ENCODE data around the gene ADAMTS1.

ADAMTS1 gene

GRCh38 chr21:26852423-26852822 is 7.2 kb upstream of the ADAMTS1 start:
- no peak for DNase-seq (ENCODE audit: low read depth, low spot score)
- CTCF ChIA-PET, result interaction anchor here (0.7 to 6.2 kb wide), 6 partner anchors 361 to 1892 kb away, joined by 5 to 54 read pairs (median 8); no protein-coding TSS in a partner anchor
- TF ChIP-seq, protein P1, sequence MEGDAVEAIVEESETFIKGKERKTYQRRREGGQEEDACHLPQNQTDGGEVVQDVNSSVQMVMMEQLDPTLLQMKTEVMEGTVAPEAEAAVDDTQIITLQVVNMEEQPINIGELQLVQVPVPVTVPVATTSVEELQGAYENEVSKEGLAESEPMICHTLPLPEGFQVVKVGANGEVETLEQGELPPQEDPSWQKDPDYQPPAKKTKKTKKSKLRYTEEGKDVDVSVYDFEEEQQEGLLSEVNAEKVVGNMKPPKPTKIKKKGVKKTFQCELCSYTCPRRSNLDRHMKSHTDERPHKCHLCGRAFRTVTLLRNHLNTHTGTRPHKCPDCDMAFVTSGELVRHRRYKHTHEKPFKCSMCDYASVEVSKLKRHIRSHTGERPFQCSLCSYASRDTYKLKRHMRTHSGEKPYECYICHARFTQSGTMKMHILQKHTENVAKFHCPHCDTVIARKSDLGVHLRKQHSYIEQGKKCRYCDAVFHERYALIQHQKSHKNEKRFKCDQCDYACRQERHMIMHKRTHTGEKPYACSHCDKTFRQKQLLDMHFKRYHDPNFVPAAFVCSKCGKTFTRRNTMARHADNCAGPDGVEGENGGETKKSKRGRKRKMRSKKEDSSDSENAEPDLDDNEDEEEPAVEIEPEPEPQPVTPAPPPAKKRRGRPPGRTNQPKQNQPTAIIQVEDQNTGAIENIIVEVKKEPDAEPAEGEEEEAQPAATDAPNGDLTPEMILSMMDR (IDR thresholded peaks at IDR 0.05; ENCODE audit: insufficient read depth, low read length, missing control alignments), result no peak
- no peak overlapping the region for H3K4me3 ChIP-seq (ENCODE audit: low read depth, low read length)
- POLR2A ChIA-PET, result no interaction called here

GRCh38 chr21:26851109-26851944 is 6.1 kb upstream of the ADAMTS1 start:
- ChIA-PET POLR2A (no interaction called here), CTCF (interaction anchor here (0.8 to 6.2 kb wide), 31 partner anchors 13 to 1894 kb away, joined by 3 to 57 read pairs (median 4); no protein-coding TSS in a partner anchor)
- TF ChIP-seq, protein P1 (IDR thresholded peaks at IDR 0.05; ENCODE audit: insufficient read depth, low read length, missing control alignments), result no peak
- H3K4me3 ChIP-seq (ENCODE audit: low read depth, low read length), result no peak overlapping the region
- no peak for DNase-seq (ENCODE audit: low read depth, low spot score)

DNA sequence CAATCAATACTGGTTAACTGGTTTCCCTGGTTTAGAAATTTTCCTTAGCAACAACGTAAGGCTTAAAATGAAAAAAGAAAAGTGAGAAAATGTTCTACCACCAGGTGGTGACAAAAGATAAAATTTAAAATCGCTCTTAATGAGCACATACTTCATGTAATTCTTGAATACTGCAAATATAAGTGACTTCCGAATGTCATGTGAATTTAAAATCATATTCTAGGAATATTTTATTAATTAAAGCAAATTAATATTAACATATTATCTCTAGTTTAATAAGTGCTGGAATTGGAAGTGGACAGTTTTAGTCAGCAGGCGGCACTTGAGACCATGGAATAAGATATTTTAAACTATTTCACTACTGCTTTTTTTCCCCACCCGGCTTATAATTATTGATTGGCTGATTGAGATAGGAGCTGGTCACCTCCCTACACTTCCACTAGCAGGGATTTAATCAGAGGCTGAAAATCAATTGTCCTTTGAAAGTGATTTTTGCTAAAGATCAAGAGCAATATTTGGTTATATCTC is 5.0 kb upstream of the ADAMTS1 start:
- CTCF ChIA-PET, result interaction anchor here (0.6 to 6.2 kb wide), 40 partner anchors 14 to 1895 kb away, joined by 3 to 57 read pairs (median 4); no protein-coding TSS in a partner anchor
- POLR2A ChIA-PET, result no interaction called here
- H3K4me3 ChIP-seq (ENCODE audit: low read depth, low read length), result no peak overlapping the region
- DNase-seq (ENCODE audit: low read depth, low spot score), result no peak
- TF ChIP-seq, protein P1 (IDR thresholded peaks at IDR 0.05; ENCODE audit: insufficient read depth, low read length, missing control alignments), result peak; percentile 29

- TF ChIP-seq, protein P1 (IDR thresholded peaks at IDR 0.05; ENCODE audit: insufficient read depth, low read length, missing control alignments), result peak; percentile 43
- POLR2A ChIA-PET, result no interaction called here
- no peak overlapping the region for H3K4me3 ChIP-seq (ENCODE audit: low read depth, low read length)
- CTCF ChIA-PET, result interaction anchor here (0.7 to 6.9 kb wide), 23 partner anchors 54 to 1932 kb away, joined by 3 to 106 read pairs (median 6); no protein-coding TSS in a partner anchor
- DNase-seq (ENCODE audit: low read depth, low spot score), result no peak
Measured at GRCh38 chr21:26849428-26850115, 4.4 kb upstream of the ADAMTS1 start.

DNA sequence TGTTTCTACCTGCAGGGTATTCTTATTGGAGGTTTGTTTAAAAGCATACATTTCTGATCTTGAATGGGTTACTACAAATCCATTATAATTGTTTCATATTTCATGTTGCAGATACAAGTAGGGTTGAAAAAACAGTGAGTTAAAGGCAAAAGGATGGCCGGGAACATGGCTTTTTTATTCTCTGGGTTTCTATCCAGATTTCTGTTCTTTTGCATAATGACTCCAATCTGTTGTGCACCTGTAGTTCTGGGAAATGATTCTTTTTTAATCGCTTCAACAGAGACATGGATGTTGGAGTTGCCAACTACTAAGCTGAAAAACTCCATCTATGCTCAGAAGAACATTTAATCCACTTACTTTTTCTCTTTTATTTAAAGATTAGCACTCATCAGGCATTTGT is 2.7 kb upstream of the ADAMTS1 start:
- CTCF ChIA-PET, result interaction anchor here (0.5 to 6.9 kb wide), 10 partner anchors 716 to 1896 kb away, joined by 3 to 106 read pairs (median 6); no protein-coding TSS in a partner anchor
- POLR2A ChIA-PET, result no interaction called here

More for the DNA sequence above, 2.7 kb upstream of the ADAMTS1 start:
- H3K4me3 ChIP-seq (ENCODE audit: low read depth, low read length), result no peak overlapping the region
- no peak for DNase-seq (ENCODE audit: low read depth, low spot score)
- TF ChIP-seq, protein P1 (IDR thresholded peaks at IDR 0.05; ENCODE audit: insufficient read depth, low read length, missing control alignments), result no peak
